Adrenal gland (tissue), 12 donors: Measurements from ENCODE around the gene TRAF2. TPM values are rescaled to one million over a fixed set of nuclear protein-coding genes. Genes with fewer than 3 reads are reported as not detected.

ENCODE experiments used
- DNase-seq, 7 donors: peaks; one replicate each; pipeline ENCODE4 v3.0.0-alpha.2; 2019 to 2020
- H3K27ac ChIP-seq, 5 donors: fragments of 200-600 bp; sonication (generic) in 4 of 5; 1 replicate in 3 of 5; 2 replicates in 2 of 5; pipeline versions ENCODE4 v1.5.1 to v1.8.0; 2016 to 2020; ENCODE audit warnings: mild to moderate bottlenecking in 1 of 5
- H3K27me3 ChIP-seq: fragments of 200-600 bp; 2 replicates; pipeline ENCODE4 v1.8.0; 2021
- H3K36me3 ChIP-seq, 2 donors: fragments of 200-600 bp; replicated peaks in 1 of 2; 1 replicate in 1 of 2; 2 replicates in 1 of 2; pipeline versions ENCODE4 v1.5.1 to v1.8.0; 2018 to 2022
- H3K4me1 ChIP-seq, 2 donors: fragments of 200-600 bp; replicated peaks in 1 of 2; 1 replicate in 1 of 2; 2 replicates in 1 of 2; pipeline versions ENCODE4 v1.5.1 to v1.8.0; 2018 to 2021
- H3K4me3 ChIP-seq, 4 donors: fragments of 200-600 bp; sonication (generic) in 3 of 4; one replicate each; pipeline ENCODE4 v1.5.1; 2016 to 2018
- H3K9me3 ChIP-seq, 3 donors: fragments of 200-600 bp; sonication (generic) in 1 of 3; replicated peaks in 1 of 3; 1 replicate in 2 of 3; 2 replicates in 1 of 3; pipeline versions ENCODE4 v1.5.1 to v1.8.0; 2016 to 2021
- CTCF ChIP-seq, 6 experiments: fragments of 450-650 bp in 4 of 6; fragments of 200-600 bp in 2 of 6; sonication (generic) in 1 of 6; IDR thresholded peaks; 1 replicate in 5 of 6; 2 replicates in 1 of 6; pipeline versions ENCODE4 v1.5.1 to v1.8.0; 2016 to 2021; ENCODE audit warnings: antibody characterized with exemption in 6 of 6, mild to moderate bottlenecking in 2 of 6, moderate library complexity in 1 of 6
- POLR2A ChIP-seq, 2 donors: fragments of 450-650 bp; IDR thresholded peaks; one replicate each; pipeline ENCODE4 v1.6.1; 2017; ENCODE audit warnings: antibody characterized with exemption in 2 of 2, mild to moderate bottlenecking in 2 of 2, moderate library complexity in 1 of 2
- WGBS, 4 donors: extraction: QIAGEN DNeasy Blood & Tissue Kit in 2 of 4; methylation state at CpG; one replicate each; pipeline versions ENCODE4 v1.1.5 to v1.1.7; 2013 to 2017; 5-methylcytosine and 5-hydroxymethylcytosine counted together
- intact Hi-C, 2 donors: fragments of 100-400 bp; cut with DNase I; formaldehyde crosslinking; loops; one replicate each; pipeline versions ENCODE4 v1.14.1 to v1.15.0; 2022 to 2023
- polyA plus RNA-seq, 3 donors: library from polyadenylated mRNA; stranded (reverse); fragments of 200-250 nt in 2 of 3; fragments of 350-450 nt in 1 of 3; fragmentation: Illumina TruSeq in 1 of 3; extraction: RNeasy Lipid Tissue Mini Kit (QIAGEN cat#74804) in 1 of 3; gene quantifications; one replicate each; pipeline ENCODE4 v1.2.3, GENCODE V29; 2013 to 2014
- total RNA-seq, 9 donors: library from RNA; depleted of rRNA in 4 of 9; stranded (reverse); fragments of >200 nt in 4 of 9; fragments of 120-200 nt in 1 of 9; fragmentation: NEBNext Ultra II Directional in 1 of 9; extraction: Animal tissue kit (Norgen Biotek cat#: 25700) in 1 of 9; gene quantifications; one replicate each; pipeline versions ENCODE4 v1.1.0 to v1.2.4, GENCODE V29; 2013 to 2023
- donor health status: healthy with polysubstance abuse.
- donor health status: Bipolar disorder and iron deficiency.
- donor health status: DM: yes; HTN: yes; CAD: no.
- donor health status: DM: no; HTN: no; CAD: no.
- donor health status: DM: no; HTN: no; CAD: no.
- donor health status: DM: yes; HTN: yes; CAD: no.

The TRAF2 gene
- total and polyA plus RNA-seq, 12 donors: 3.4 to 24.7 (median 10.6) TPM

DNA sequence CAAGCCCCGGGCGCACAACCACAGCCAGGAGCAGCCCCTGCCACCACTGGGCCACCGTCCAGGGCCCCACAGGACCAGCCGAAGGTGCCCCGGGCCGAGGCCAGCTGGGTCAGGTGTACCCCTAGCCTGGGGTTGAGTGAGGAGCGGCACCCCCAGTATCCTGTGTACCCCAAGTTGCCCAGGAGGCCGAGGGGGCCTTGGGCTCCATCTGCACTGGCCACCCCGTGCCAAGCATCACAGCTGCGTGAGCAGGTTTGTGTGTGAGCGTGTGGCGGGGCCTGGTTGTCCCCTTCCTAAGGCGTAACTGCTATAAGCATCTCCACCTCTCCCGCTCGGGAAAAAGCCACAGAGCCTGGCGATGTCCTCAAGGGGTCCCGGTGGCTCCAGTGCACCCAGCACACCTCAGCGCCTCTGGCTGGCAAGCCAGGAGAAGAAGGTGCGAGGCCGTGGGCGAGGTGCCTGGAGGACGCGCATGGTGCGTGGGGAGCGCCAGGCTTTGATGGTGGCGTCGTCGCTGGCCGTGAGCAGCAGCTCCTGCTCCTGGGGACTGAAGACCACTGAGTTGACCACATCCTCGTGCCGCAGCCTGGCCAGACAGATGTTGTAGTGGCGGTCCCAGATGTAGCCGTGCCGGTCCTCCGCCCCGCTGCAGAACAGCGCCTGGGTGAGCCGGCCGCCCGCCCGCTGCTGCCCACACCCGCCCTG is 54.4 kb downstream of the TRAF2 start:
- Histone ChIP-seq H3K27me3 (no peaks in the 10 kb centered on the region), H3K36me3 (peaks cover 0 to 40% of the 10 kb centered on the region in 2 donors), H3K27ac (peak overlapping the region in 4 of 5 donors; percentile 16 to 85 (median 77)), H3K4me3 (no peak overlapping the region), H3K9me3 (no peaks in the 10 kb centered on the region), H3K4me1 (peaks cover 21 to 23% of the 10 kb centered on the region in 2 donors)
- DNase-seq: no peak
- TF ChIP-seq POLR2A (IDR thresholded peaks at IDR 0.05) (no peak), CTCF (IDR thresholded peaks at IDR 0.05) (no peak)
- intact Hi-C loops: loop anchor here (5.0 to 10.0 kb wide), 4 partner anchors 56 to 96 kb away; partner anchors contain the start of genes AJM1 (in 1 of the 2), FUT7 (in 1 of the 2), MAMDC4 (in 1 of the 2) and PHPT1 (in 1 of the 2)
- 86 to 89% (median 87%) methylated on average over 15 to 42 of the region's 42 CpGs for WGBS, 4 donors

- DNase-seq: peak in 2 of 7 donors; percentile 47 to 53
- Histone ChIP-seq H3K27me3 (no peaks in the 10 kb centered on the region), H3K4me3 (no peak overlapping the region), H3K27ac (no peak overlapping the region), H3K4me1 (peaks cover 21 to 23% of the 10 kb centered on the region in 2 donors), H3K9me3 (no peaks in the 10 kb centered on the region), H3K36me3 (peaks cover 0 to 40% of the 10 kb centered on the region in 2 donors)
- intact Hi-C loops: loop anchor here (5.0 to 10.0 kb wide), 4 partner anchors 57 to 97 kb away; partner anchors contain the start of genes AJM1 (in 1 of the 2), FUT7 (in 1 of the 2), MAMDC4 (in 1 of the 2) and PHPT1 (in 1 of the 2)
- TF ChIP-seq CTCF (IDR thresholded peaks at IDR 0.05) (no peak), POLR2A (IDR thresholded peaks at IDR 0.05) (no peak)
- 92 to 98% (median 94%) methylated on average over 9 to 55 of the region's 55 CpGs for WGBS, 4 donors
Measured at GRCh38 chr9:136941231-136942111, 55.2 kb downstream of the TRAF2 start.

GRCh38 chr9:136942112-136942880 is 56.0 kb downstream of the TRAF2 start:
- H3K36me3 ChIP-seq: peaks cover 0 to 40% of the 10 kb centered on the region in 2 donors
- no peaks in the 10 kb centered on the region for H3K27me3 ChIP-seq
- H3K9me3 ChIP-seq: no peaks in the 10 kb centered on the region
- intact Hi-C loops: loop anchor here (5.0 to 10.0 kb wide), 4 partner anchors 57 to 97 kb away; partner anchors contain the start of genes AJM1 (in 1 of the 2), FUT7 (in 1 of the 2), MAMDC4 (in 1 of the 2) and PHPT1 (in 1 of the 2)
- H3K27ac ChIP-seq: no peak overlapping the region
- H3K4me3 ChIP-seq: no peak overlapping the region
- peak in 1 of 7 donors; percentile 20 for DNase-seq
- 93 to 94% (median 94%) methylated on average over 22 to 60 of the region's 60 CpGs; no CpG with 5 or more reads in 1 of the 4 donors for WGBS, 4 donors
- no peak for TF ChIP-seq POLR2A (IDR thresholded peaks at IDR 0.05)
- H3K4me1 ChIP-seq: peaks cover 21 to 23% of the 10 kb centered on the region in 2 donors

DNA sequence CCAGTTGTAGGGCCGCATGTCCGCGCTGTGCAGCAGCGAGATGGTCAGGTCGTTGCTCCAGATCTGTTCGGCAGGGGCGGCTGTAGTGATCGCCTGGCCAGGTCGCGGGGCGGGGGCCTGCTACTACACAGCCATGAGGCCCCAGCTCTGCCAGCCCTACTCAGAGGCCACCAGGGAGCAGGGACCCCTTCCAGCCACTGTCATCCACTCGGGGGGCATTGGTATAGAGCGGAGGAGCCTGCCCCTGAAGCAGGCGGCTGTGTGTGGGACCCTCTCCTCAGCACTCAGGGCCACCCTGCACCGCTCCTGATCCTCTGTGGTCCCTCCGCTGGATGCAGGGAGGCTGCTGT is 56.5 kb downstream of the TRAF2 start:
- peak overlapping the region in 1 of 4 donors; percentile 100 for H3K4me3 ChIP-seq
- TF ChIP-seq CTCF (IDR thresholded peaks at IDR 0.05): no peak
- no peak for TF ChIP-seq POLR2A (IDR thresholded peaks at IDR 0.05)
- 88 to 92% (median 89%) methylated on average over 3 to 16 of the region's 16 CpGs; no CpG with 5 or more reads in 1 of the 4 donors for WGBS, 4 donors
- intact Hi-C loops: loop anchor here (5.0 to 10.0 kb wide), 4 partner anchors 58 to 98 kb away; partner anchors contain the start of genes AJM1 (in 1 of the 2), FUT7 (in 1 of the 2), MAMDC4 (in 1 of the 2) and PHPT1 (in 1 of the 2)
- no peaks in the 10 kb centered on the region for H3K9me3 ChIP-seq
- H3K36me3 ChIP-seq: peaks cover 0 to 40% of the 10 kb centered on the region in 2 donors
- H3K27me3 ChIP-seq: no peaks in the 10 kb centered on the region
- H3K27ac ChIP-seq: no peak overlapping the region
- peaks cover 21 to 23% of the 10 kb centered on the region in 2 donors for H3K4me1 ChIP-seq
- no peak for DNase-seq
